ENCODE data around the gene KSR1. TPM values are rescaled to one million over a fixed set of nuclear protein-coding genes. Genes with fewer than 3 reads are reported as not detected.
"Not testable (repeated sequence)": the region's sequence is repeated elsewhere in the genome, so short reads cannot be mapped to it uniquely, and the experiment has no call there.

KSR1 gene
- total RNA-seq, 1 experiment from 2014 or later: 19.1 TPM

DNA sequence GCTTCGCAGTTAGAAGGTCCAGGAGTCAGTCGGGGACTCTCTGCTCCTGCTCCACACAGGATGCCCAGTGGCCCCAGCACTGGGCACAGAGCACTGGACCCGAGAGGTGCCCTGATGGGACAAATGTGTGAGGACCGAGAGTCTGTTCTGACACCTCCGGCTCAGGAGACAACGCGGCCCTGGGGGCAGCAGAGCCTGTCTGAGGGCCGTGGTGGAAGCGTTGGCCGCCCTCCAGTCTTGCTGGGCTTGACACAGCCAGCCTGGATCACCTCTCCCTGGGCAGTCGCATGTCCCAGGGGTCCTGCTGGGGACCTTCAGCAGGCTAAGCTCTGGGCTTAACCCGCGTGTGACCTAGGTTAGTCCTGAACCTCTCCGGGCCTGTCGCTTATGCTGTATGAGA lies 197.9 kb downstream of the KSR1 start:
- H4K20me1 ChIP-seq (ENCODE audit: insufficient read depth): no peaks in the 10 kb centered on the region
- H3K27me3 ChIP-seq (ENCODE audit: insufficient read depth, low read depth): no peaks in the 10 kb centered on the region
- H3K9me2 ChIP-seq (ENCODE audit: insufficient read depth): no peaks in the 10 kb centered on the region
- no peak overlapping the region for H3K4me3 ChIP-seq
- no peaks in the 10 kb centered on the region for H3F3A ChIP-seq (ENCODE audit: insufficient read depth, low read depth)
- H3K9me3 ChIP-seq (ENCODE audit: insufficient read depth, low read depth): no peaks in the 10 kb centered on the region
- POLR2A ChIA-PET (ENCODE audit: unreplicated experiment): no interaction called here
- intact Hi-C loops (cut with micrococcal nuclease; ENCODE audit: unreplicated experiment): loop anchor here (1.0 to 5.0 kb wide), 3 partner anchors 102 to 417 kb away; no protein-coding TSS in a partner anchor
- no TSS peak for BruUV-seq (replicated peaks)
- H3K36me3 ChIP-seq (ENCODE audit: low read depth): no peaks in the 10 kb centered on the region
- CTCF ChIA-PET: interaction anchor here (1.0 to 1.4 kb wide), 2 partner anchors 102 to 417 kb away, joined by 5 to 6 read pairs; no protein-coding TSS in a partner anchor
- H3K4me2 ChIP-seq: no peak overlapping the region
- H3K27ac ChIP-seq: no peak overlapping the region
- no peaks in the 10 kb centered on the region for H3K4me1 ChIP-seq (replicated peaks; ENCODE audit: insufficient read depth)
- no peak overlapping the region for H2AFZ ChIP-seq
- H3K79me2 ChIP-seq (ENCODE audit: low read depth): no peaks in the 10 kb centered on the region
- DNase-seq: no peak
- no peak for TF ChIP-seq EZH2 (IDR thresholded peaks at IDR 0.05; ENCODE audit: low read depth)
- TF ChIP-seq, protein P1, sequence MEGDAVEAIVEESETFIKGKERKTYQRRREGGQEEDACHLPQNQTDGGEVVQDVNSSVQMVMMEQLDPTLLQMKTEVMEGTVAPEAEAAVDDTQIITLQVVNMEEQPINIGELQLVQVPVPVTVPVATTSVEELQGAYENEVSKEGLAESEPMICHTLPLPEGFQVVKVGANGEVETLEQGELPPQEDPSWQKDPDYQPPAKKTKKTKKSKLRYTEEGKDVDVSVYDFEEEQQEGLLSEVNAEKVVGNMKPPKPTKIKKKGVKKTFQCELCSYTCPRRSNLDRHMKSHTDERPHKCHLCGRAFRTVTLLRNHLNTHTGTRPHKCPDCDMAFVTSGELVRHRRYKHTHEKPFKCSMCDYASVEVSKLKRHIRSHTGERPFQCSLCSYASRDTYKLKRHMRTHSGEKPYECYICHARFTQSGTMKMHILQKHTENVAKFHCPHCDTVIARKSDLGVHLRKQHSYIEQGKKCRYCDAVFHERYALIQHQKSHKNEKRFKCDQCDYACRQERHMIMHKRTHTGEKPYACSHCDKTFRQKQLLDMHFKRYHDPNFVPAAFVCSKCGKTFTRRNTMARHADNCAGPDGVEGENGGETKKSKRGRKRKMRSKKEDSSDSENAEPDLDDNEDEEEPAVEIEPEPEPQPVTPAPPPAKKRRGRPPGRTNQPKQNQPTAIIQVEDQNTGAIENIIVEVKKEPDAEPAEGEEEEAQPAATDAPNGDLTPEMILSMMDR (conservative IDR thresholded peaks at IDR 0.05): no peak

DNA sequence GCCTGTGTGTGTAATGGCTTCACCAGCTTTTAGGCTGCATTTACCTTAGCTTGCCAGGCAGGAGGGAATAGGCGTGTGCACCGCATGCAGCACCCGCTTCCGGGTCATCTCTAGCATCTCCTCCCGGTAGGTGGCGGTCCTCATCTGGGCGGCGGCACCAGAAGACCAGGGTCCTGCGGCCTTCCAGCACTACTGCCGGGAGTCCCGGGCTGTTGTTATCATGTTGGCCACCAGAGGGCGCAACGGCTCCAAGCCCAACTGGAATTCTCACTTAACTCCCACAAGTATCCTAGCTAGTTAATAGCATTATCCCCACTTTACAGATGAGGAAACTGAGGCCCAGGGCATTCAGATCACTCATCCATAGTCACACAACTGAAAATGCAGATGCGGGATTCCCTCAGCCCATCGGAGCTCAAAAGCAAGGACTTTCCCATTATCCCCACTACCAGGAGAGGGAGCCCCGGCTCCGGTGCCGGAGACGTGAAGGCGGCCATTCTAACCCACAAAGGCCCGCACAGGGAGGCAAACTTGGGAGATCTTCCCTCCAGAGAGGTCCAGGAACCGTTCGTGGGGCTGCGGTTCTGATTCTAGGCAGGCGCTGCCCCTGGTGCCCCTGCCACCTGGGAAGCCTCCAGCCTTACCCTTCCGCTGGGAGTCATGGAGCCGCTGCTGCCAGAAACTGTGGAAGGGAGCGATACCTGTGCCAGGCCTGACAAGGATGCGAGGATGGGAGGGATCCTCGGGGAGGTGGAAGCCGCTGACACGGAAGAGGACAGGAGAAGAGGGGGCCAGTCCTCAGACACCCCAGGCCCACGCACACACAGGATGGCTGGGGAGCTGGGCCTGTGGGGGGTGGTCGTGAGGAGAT lies 198.6 kb downstream of the KSR1 start:
- Histone ChIP-seq H2AFZ (no peak overlapping the region), H3K27me3 (ENCODE audit: insufficient read depth, low read depth) (peaks cover under 1% of the 10 kb centered on the region; the same call in 1 of the 2 replicates), H3K9me3 (ENCODE audit: insufficient read depth, low read depth) (no peaks in the 10 kb centered on the region), H3F3A (ENCODE audit: insufficient read depth, low read depth) (no peaks in the 10 kb centered on the region), H3K27ac (no peak overlapping the region), H3K4me1 (replicated peaks; ENCODE audit: insufficient read depth) (no peaks in the 10 kb centered on the region), H3K9me2 (ENCODE audit: insufficient read depth) (no peaks in the 10 kb centered on the region), H3K79me2 (ENCODE audit: low read depth) (no peaks in the 10 kb centered on the region), H3K36me3 (ENCODE audit: low read depth) (no peaks in the 10 kb centered on the region), H3K4me3 (no peak overlapping the region), H3K4me2 (no peak overlapping the region), H4K20me1 (ENCODE audit: insufficient read depth) (no peaks in the 10 kb centered on the region)
- POLR2A ChIA-PET (ENCODE audit: unreplicated experiment): no interaction called here
- no TSS peak for BruUV-seq (replicated peaks)
- intact Hi-C loops (cut with micrococcal nuclease; ENCODE audit: unreplicated experiment): loop anchor here (1.0 to 5.0 kb wide), 3 partner anchors 101 to 418 kb away; no protein-coding TSS in a partner anchor
- DNase-seq: peak; percentile 55 to 71
- CTCF ChIA-PET: interaction anchor here (0.5 to 1.4 kb wide), 5 partner anchors 101 to 418 kb away, joined by 3 to 6 read pairs (median 5); no protein-coding TSS in a partner anchor
- TF ChIP-seq, protein P1 (conservative IDR thresholded peaks at IDR 0.05): peak; percentile 96
- no peak for TF ChIP-seq EZH2 (IDR thresholded peaks at IDR 0.05; ENCODE audit: low read depth)

DNA sequence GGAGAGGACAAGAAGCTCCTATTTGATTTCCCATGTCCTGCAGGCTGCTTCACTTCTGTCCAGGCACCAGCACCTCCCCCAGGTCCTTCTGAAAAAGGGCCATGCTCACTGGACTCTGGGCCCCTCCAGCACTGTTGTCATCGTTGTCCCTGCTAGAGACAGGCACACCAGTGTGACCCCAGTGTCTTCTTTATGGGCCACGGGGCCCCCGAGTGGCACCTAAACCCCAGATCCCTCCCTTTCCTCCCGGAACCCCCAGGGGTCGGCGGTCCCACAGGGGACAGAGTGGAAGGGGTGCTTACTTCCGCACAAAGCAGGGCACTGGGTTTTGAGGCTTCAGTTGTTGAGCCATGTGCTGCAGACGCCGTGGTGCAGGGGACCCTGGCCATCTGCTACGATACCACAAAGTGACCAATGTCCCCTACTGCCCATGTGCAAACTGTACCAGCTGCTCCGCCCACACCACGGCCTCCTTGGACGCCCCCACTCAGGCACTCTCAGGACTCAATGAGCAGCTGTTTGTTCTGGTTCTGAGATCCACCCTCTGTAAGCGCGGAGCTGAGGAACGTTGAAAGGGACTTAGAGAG lies 199.4 kb downstream of the KSR1 start:
- H3K9me3 ChIP-seq (ENCODE audit: insufficient read depth, low read depth); H4K20me1 ChIP-seq (ENCODE audit: insufficient read depth); H3K36me3 ChIP-seq (ENCODE audit: low read depth); H3K9me2 ChIP-seq (ENCODE audit: insufficient read depth); H3K27me3 ChIP-seq (ENCODE audit: insufficient read depth, low read depth); H3K4me2 ChIP-seq; H3F3A ChIP-seq (ENCODE audit: insufficient read depth, low read depth); H3K4me1 ChIP-seq (replicated peaks; ENCODE audit: insufficient read depth); H2AFZ ChIP-seq; H3K27ac ChIP-seq; BruUV-seq (replicated peaks); POLR2A ChIA-PET (ENCODE audit: unreplicated experiment); intact Hi-C loops (cut with micrococcal nuclease; ENCODE audit: unreplicated experiment); DNase-seq; H3K79me2 ChIP-seq (ENCODE audit: low read depth); H3K4me3 ChIP-seq: not testable (repeated sequence)
- CTCF ChIA-PET: interaction anchor here (1.2 to 1.4 kb wide), 2 partner anchors 101 to 229 kb away, joined by 3 to 6 read pairs; no protein-coding TSS in a partner anchor

DNA sequence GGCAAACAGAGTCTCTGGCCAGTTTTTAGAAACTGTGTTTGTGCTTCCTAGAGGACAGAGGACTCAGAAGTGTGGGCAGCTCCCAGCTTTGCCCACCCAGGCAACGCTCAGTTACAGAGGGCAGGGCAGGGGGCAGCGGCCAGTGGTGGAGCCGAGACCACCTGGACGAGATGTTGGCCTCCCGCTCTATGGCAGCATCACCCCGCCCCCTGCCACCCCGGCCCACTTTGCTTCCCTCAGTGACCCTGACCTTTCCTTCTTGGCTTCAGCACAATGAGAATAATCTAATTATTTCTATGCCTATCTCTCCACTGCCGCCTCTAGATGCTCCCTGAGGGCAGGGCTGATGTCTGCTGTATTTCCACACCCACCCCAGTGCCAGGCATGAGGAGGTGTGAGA lies 200.4 kb downstream of the KSR1 start:
- H3K4me1 ChIP-seq (replicated peaks; ENCODE audit: insufficient read depth); H3K4me2 ChIP-seq; intact Hi-C loops (cut with micrococcal nuclease; ENCODE audit: unreplicated experiment); H4K20me1 ChIP-seq (ENCODE audit: insufficient read depth); POLR2A ChIA-PET (ENCODE audit: unreplicated experiment); H3F3A ChIP-seq (ENCODE audit: insufficient read depth, low read depth); BruUV-seq (replicated peaks); H3K4me3 ChIP-seq; DNase-seq; H3K9me3 ChIP-seq (ENCODE audit: insufficient read depth, low read depth); H3K36me3 ChIP-seq (ENCODE audit: low read depth); H3K79me2 ChIP-seq (ENCODE audit: low read depth); H3K9me2 ChIP-seq (ENCODE audit: insufficient read depth); CTCF ChIA-PET; H3K27ac ChIP-seq; H2AFZ ChIP-seq: not testable (repeated sequence)
- peaks cover 14% of the 10 kb centered on the region; the same call in 1 of the 2 replicates for H3K27me3 ChIP-seq (ENCODE audit: insufficient read depth, low read depth)
